H1 (cell line): ENCODE results near the gene SYT14. TPM values are rescaled to one million over a fixed set of nuclear protein-coding genes. Genes with fewer than 3 reads are reported as not detected.

Experiments
- ATF2 ChIP-seq: IDR thresholded peaks from 2 replicates; pipeline ENCODE4 v1.6.1; 2012; ENCODE audit warnings: low read length, inconsistent platforms
- CHD7 ChIP-seq: fragments of 300-600 bp; sonication (generic); IDR thresholded peaks from 2 replicates; pipeline ENCODE4 v1.7.1; 2012; ENCODE audit warnings: low read length, moderate library complexity, mild to moderate bottlenecking, inconsistent platforms; ENCODE audit not compliant: insufficient replicate concordance
- CREB1 ChIP-seq: IDR thresholded peaks from 2 replicates; pipeline ENCODE4 v1.6.1; 2012; ENCODE audit warnings: inconsistent platforms
- HDAC2 ChIP-seq, 2 experiments: fragments of 300-600 bp in 1 of 2; sonication (generic) in 1 of 2; IDR thresholded peaks; 2 replicates each; pipeline ENCODE4 v1.6.1; 2011 to 2012; ENCODE audit warnings: low read depth in 2 of 2, low read length in 2 of 2, mild to moderate bottlenecking in 2 of 2, moderate library complexity in 2 of 2, borderline replicate concordance in 1 of 2, inconsistent platforms in 1 of 2
- MAX ChIP-seq: IDR thresholded peaks from 2 replicates; pipeline ENCODE4 v1.6.1; 2012; ENCODE audit warnings: inconsistent platforms
- NRF1 ChIP-seq: IDR thresholded peaks from 2 replicates; pipeline ENCODE4 v1.6.1; 2011; ENCODE audit warnings: mild to moderate bottlenecking, low read depth, low read length, improper control_type of control experiment
- POLR2A ChIP-seq, 2 experiments: IDR thresholded peaks; 1 replicate in 1 of 2; 2 replicates in 1 of 2; pipeline ENCODE4 v1.6.1; 2011; ENCODE audit warnings: low read depth in 2 of 2, low read length in 2 of 2, mild to moderate bottlenecking in 2 of 2; ENCODE audit errors: control extremely low read depth in 1 of 2
- POLR2AphosphoS5 ChIP-seq: IDR thresholded peaks from 2 replicates; pipeline ENCODE4 v1.6.1; 2011; ENCODE audit warnings: low read depth, low read length
- polyA plus RNA-seq, 7 experiments: library from polyadenylated mRNA; depleted of rRNA in 3 of 7; stranded (reverse) in 5 of 7; unstranded in 2 of 7; fragments of >200 nt in 5 of 7; fragments of 200-250 nt in 2 of 7; gene quantifications; 1 replicate in 5 of 7; 2 replicates in 1 of 7; 4 replicates in 1 of 7; pipeline versions ENCODE4 v1.2.1 to v1.2.3, GENCODE V29; 2011 to 2013; ENCODE audit warnings: missing spikeins in 2 of 7, mixed read lengths in 2 of 7
- total RNA-seq: library from RNA; stranded (reverse); fragmentation: NEBNext Ultra II Directional; extraction: Animal tissue kit (Norgen Biotek cat#: 25700); gene quantifications from 2 replicates; pipeline ENCODE4 v1.2.1, GENCODE V29; 2021

Gene SYT14
- total and polyA plus RNA-seq, 2 of the 8 experiments (the other 6 are each of a cell fraction or from before 2014, with no cell fraction given) = 2.3 to 18.4 TPM

- TF ChIP-seq CHD7 (no peak), NRF1 (no peak), ATF2 (no peak), CREB1 (no peak), POLR2AphosphoS5 (no peak), MAX (no peak), HDAC2 (IDR thresholded peaks at IDR 0.05; ENCODE audit: borderline replicate concordance in 1 of 2, low read depth in 2 of 2, low read length in 2 of 2) (no peak), POLR2A (IDR thresholded peaks at IDR 0.05; ENCODE audit: control extremely low read depth in 1 of 2, low read depth in 2 of 2, low read length in 2 of 2) (no peak)
These were observed 26.3 kb upstream of the SYT14 start (continued) for GRCh38 chr1:209911746-209912145.
